ENCODE results near the gene CLTC. TPM values are rescaled to one million over a fixed set of nuclear protein-coding genes. Genes with fewer than 3 reads are reported as not detected.

The CLTC gene
- total RNA-seq, 1 donor from 2014 or later: 273 TPM

DNA sequence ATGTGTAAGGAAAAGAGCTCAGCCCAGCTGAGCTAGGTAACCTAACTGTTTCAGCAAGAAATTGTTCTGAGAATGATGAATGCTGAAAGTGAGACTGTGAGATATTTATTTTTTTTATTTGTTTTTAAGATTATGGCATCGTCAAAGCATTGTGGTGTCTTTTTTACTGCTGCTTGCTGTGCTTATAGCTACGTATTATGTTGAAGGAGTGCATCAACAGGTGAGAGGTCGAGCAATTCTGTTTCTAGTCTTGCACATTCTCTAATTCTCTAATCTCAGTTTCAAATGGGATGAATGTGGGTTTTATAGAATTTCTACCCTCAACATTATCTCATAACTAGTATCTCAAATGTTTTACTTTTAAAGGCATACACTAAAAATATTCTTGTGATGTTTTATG, 117.6 kb downstream of the CLTC start:
- Mint-ChIP-seq H3K27me3 (ENCODE audit: unreplicated experiment) (no peaks in the 10 kb centered on the region), H3K4me1 (ENCODE audit: unreplicated experiment) (no peaks in the 10 kb centered on the region), H3K9me3 (ENCODE audit: unreplicated experiment) (no peaks in the 10 kb centered on the region), H3K4me3 (ENCODE audit: unreplicated experiment) (no peak overlapping the region), H3K36me3 (ENCODE audit: low read depth, unreplicated experiment) (peaks cover 7% of the 10 kb centered on the region), H3K27ac (ENCODE audit: unreplicated experiment) (no peak overlapping the region)
- no peak for DNase-seq (ENCODE audit: low spot score)
- TF ChIP-seq, protein P1, sequence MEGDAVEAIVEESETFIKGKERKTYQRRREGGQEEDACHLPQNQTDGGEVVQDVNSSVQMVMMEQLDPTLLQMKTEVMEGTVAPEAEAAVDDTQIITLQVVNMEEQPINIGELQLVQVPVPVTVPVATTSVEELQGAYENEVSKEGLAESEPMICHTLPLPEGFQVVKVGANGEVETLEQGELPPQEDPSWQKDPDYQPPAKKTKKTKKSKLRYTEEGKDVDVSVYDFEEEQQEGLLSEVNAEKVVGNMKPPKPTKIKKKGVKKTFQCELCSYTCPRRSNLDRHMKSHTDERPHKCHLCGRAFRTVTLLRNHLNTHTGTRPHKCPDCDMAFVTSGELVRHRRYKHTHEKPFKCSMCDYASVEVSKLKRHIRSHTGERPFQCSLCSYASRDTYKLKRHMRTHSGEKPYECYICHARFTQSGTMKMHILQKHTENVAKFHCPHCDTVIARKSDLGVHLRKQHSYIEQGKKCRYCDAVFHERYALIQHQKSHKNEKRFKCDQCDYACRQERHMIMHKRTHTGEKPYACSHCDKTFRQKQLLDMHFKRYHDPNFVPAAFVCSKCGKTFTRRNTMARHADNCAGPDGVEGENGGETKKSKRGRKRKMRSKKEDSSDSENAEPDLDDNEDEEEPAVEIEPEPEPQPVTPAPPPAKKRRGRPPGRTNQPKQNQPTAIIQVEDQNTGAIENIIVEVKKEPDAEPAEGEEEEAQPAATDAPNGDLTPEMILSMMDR (IDR thresholded peaks at IDR 0.05; ENCODE audit: unreplicated experiment): no peak

DNA sequence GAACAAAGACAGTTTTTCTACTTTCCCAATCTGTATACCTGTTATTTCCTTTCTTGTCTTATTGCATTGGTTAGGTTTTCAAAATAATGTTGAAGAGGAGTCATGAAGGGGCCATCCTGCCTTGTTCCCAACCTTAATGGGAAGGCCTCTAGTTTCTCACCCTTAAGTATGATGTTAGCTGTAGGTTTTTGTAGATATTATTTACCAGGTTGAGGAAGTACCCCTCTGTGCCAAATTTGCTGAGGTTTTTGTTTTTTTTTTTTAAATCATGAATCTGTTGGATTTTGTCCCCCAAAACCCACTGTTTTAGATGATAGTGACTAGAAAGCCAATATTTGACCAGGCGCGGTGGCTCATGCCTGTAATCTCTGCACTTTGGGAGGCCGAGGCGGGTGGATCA, 124.1 kb downstream of the CLTC start:
- peak overlapping the region; percentile 19 for H3K4me3 Mint-ChIP-seq (ENCODE audit: unreplicated experiment)
- TF ChIP-seq, protein P1 (IDR thresholded peaks at IDR 0.05; ENCODE audit: unreplicated experiment): no peak
- H3K4me1 Mint-ChIP-seq (ENCODE audit: unreplicated experiment): no peaks in the 10 kb centered on the region
- peaks cover 20% of the 10 kb centered on the region for H3K36me3 Mint-ChIP-seq (ENCODE audit: low read depth, unreplicated experiment)
- no peaks in the 10 kb centered on the region for H3K27me3 Mint-ChIP-seq (ENCODE audit: unreplicated experiment)
- H3K9me3 Mint-ChIP-seq (ENCODE audit: unreplicated experiment): no peaks in the 10 kb centered on the region
- no peak overlapping the region for H3K27ac Mint-ChIP-seq (ENCODE audit: unreplicated experiment)
- DNase-seq (ENCODE audit: low spot score): no peak

DNA sequence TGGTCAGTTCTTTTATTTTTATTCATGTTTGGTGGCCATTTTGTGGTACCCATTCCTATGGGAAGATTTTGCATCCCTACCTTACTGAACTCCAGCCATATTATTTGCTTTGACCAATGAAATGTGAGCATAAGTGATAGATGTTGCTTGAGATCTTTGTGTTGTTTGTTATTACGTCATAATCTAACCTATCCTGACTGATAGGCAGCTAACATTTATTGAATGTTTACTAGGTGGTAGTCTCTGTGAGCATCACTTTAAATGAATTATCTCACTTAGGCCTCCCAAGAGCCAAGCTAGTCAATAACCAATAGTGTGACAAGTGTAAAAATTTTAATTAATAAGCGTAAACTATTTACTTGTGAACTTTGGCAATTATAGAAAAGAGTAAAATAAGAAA, 125.3 kb downstream of the CLTC start:
- Mint-ChIP-seq H3K4me1 (ENCODE audit: unreplicated experiment) (no peaks in the 10 kb centered on the region), H3K36me3 (ENCODE audit: low read depth, unreplicated experiment) (peaks cover 20% of the 10 kb centered on the region), H3K27ac (ENCODE audit: unreplicated experiment) (no peak overlapping the region), H3K4me3 (ENCODE audit: unreplicated experiment) (no peak overlapping the region), H3K27me3 (ENCODE audit: unreplicated experiment) (no peaks in the 10 kb centered on the region), H3K9me3 (ENCODE audit: unreplicated experiment) (no peaks in the 10 kb centered on the region)
- TF ChIP-seq, protein P1 (IDR thresholded peaks at IDR 0.05; ENCODE audit: unreplicated experiment): no peak
- no peak for DNase-seq (ENCODE audit: low spot score)

Other genes with a start within 250 kb of the CLTC start
- gene DHX40, start 54.3 kb upstream of the CLTC start, total RNA-seq (ENCODE audit: unreplicated experiment): 26.3 TPM
- 15.4 TPM for gene PTRH2, start 87.5 kb downstream of the CLTC start, total RNA-seq (ENCODE audit: unreplicated experiment)
- 64.9 TPM for gene VMP1, start 87.8 kb downstream of the CLTC start, total RNA-seq (ENCODE audit: unreplicated experiment)